GM12801 (cell line): ENCODE measurements around the gene TRIM38.

Experiments used
- TF ChIP-seq, protein P1 (sequence below): IDR thresholded peaks from one replicate; pipeline ENCODE4 v1.5.1; 2011; ENCODE audit warnings: control low read depth; ENCODE audit not compliant: insufficient read length; ENCODE audit errors: extremely low read depth

TRIM38 gene

DNA sequence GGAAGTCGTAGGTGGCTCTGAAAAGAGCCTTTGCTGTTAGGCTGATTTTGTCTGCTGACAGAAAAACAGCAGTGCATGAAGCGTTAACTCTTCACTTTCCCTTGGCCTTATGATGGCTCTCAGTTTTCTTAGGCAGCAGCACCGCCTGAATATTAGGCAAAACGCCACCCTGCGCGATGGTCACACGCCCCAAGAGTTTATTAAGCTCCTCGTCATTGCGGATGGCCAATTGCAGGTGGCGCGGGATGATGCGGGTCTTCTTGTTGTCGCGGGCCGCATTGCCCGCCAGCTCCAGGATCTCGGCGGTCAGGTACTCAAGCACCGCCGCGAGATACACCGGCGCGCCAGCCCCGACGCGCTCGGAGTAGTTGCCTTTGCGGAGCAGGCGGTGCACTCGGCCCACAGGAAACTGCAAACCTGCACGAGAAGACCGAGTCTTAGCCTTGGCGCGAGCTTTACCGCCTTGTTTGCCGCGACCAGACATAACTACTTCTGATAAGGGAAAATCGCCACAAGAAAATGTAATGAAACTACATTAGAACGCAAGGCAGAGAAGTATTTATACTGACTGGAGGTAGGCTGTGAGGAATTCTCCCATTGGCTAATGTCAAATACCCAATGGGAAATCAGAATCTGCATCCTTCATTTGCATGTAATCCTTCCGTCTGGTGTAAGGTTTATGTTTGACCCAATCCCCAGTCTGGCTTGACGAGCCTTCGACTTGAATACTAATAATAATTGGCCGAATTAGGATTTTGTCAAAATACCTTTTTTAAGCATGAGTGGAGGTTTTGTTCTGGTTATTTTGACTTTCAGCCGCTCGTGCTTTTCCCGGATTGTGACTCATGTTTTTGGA is 70.7 kb downstream of the TRIM38 start:
- TF ChIP-seq, protein P1, sequence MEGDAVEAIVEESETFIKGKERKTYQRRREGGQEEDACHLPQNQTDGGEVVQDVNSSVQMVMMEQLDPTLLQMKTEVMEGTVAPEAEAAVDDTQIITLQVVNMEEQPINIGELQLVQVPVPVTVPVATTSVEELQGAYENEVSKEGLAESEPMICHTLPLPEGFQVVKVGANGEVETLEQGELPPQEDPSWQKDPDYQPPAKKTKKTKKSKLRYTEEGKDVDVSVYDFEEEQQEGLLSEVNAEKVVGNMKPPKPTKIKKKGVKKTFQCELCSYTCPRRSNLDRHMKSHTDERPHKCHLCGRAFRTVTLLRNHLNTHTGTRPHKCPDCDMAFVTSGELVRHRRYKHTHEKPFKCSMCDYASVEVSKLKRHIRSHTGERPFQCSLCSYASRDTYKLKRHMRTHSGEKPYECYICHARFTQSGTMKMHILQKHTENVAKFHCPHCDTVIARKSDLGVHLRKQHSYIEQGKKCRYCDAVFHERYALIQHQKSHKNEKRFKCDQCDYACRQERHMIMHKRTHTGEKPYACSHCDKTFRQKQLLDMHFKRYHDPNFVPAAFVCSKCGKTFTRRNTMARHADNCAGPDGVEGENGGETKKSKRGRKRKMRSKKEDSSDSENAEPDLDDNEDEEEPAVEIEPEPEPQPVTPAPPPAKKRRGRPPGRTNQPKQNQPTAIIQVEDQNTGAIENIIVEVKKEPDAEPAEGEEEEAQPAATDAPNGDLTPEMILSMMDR, result no peak

DNA sequence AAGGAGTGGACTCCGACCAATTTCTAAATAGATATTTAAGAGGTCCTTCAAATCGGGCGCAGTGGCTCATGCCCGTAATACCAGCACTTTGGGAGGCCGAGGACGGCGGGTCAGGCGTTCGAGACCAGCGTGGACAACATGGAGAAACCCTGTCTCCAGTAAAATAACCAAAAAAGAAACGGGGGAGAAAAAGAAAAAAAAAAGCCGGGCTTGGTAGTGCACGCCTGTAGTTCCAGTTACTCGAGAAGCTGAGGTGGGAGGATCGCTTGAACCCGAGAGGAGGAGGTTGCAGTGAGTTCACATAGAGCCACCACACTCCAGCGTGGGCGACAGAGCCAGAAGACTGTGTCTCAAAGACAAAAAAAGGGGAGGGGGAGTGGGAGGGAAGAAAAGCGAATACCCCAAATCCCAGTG is 71.3 kb downstream of the TRIM38 start:
- TF ChIP-seq, protein P1, result no peak

DNA sequence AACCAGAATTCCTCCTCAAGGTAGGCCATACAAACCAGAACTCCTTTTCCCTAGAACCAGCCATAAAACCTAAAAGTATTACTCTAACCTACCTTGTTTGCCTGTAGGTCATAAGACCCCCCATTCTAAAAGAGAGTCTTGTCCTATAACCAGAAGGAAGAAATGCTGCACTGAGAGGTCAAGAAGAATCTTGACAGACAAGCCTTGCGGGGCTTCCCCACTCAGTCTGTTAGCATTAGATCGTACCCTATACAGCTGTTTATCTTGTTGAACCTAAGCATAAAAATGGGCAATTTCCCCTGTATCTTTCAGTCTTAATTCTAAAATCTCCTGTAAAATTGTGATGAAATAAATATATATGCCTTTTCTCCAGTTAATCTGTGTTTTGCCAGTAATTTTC is 72.3 kb downstream of the TRIM38 start:
- TF ChIP-seq, protein P1, result no peak
